ENCODE measurements around the gene RANBP10. TPM values are rescaled to one million over a fixed set of nuclear protein-coding genes. Genes with fewer than 3 reads are reported as not detected.
A peak's percentile ranks its signal among the peaks of the same experiment; 100 is the strongest.

The RANBP10 gene
- total and polyA plus RNA-seq, 9 of the 15 experiments (the other 6 are each of a cell fraction or from before 2014, with no cell fraction given) = 0.61 to 19.3 (median 5.9) TPM

- TF ChIP-seq SFPQ (IDR thresholded peaks at IDR 0.05; ENCODE audit: low read depth, low read length) (no peak), KAT8 (IDR thresholded peaks at IDR 0.05; ENCODE audit: low read depth) (no peak), ZNF347 (CRISPR knock-in tag; IDR thresholded peaks at IDR 0.05; ENCODE audit: low read depth) (no peak), ETS2 (tag; IDR thresholded peaks at IDR 0.05; ENCODE audit: borderline replicate concordance, poor library complexity, severe bottlenecking) (no peak), HNRNPK (IDR thresholded peaks at IDR 0.05; ENCODE audit: low read depth, low read length, poor library complexity, severe bottlenecking) (peak; percentile 45), TEAD4 (IDR thresholded peaks at IDR 0.05; ENCODE audit: low read length) (no peak; the same call in 1 of the 2 replicates), TEAD4 (CRISPR knock-in tag; IDR thresholded peaks at IDR 0.05; ENCODE audit: borderline replicate concordance) (no peak), ZSCAN32 (CRISPR knock-in tag; IDR thresholded peaks at IDR 0.05) (no peak), GABPB2 (CRISPR knock-in tag; conservative IDR thresholded peaks at IDR 0.05) (no peak), NCOA2 (IDR thresholded peaks at IDR 0.05; ENCODE audit: partially characterized antibody in 2 of 2) (no peak), ARID3B (CRISPR knock-in tag; IDR thresholded peaks at IDR 0.05; ENCODE audit: borderline replicate concordance) (no peak), PKNOX1 (IDR thresholded peaks at IDR 0.05) (no peak; the same call in 1 of the 2 replicates), TGIF2 (CRISPR knock-in tag; IDR thresholded peaks at IDR 0.05) (no peak), ZSCAN29 (IDR thresholded peaks at IDR 0.05) (no peak), ZBTB33 (CRISPR knock-in tag; IDR thresholded peaks at IDR 0.05) (peak; percentile 74; the same call in 1 of the 2 replicates)
Measured at GRCh38 chr16:67846320-67847063, 40.1 kb upstream of the RANBP10 start, which contains the start of gene NUTF2 (continued).
